Activated T-cell treated with anti-CD3 and anti-CD28 coated beads, Interleukin-2, amount 50 U/mL, for 48 hours (primary cell): ENCODE measurements around the gene COX7A2L.

Source experiments
- DNase-seq, 2 experiments: peaks; one replicate each; pipeline ENCODE4 v3.0.0-alpha.2; 2020

COX7A2L gene

DNA sequence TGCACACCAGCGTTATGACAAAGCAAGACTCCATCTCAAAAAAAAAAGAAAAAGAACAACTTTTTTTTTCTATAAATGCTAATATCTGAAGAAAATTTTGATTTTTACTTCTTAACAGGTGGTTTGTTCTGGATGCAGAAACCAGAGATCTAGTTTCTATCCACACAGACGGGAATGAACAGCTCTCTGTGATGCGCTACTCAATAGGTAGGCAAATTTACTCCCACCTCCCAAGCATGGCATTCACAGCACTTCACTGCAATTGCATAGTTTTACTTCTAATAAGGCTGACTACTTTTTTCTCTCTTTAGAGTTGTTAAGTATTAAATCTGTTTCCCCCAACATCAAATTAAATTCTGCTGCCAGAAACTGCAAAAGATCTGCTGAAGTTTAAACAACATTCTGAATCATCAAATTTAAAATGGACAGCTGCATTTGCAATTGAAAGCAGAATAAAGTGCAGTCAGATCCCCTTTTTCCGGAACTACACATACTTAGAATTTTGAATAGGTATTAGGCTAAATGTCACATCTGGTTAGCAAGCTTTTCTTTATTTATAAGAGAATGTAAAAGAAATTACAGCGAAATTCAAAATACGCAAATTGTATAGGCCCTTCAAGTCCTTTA is 45.1 kb downstream of the COX7A2L start:
- no peak for DNase-seq

DNA sequence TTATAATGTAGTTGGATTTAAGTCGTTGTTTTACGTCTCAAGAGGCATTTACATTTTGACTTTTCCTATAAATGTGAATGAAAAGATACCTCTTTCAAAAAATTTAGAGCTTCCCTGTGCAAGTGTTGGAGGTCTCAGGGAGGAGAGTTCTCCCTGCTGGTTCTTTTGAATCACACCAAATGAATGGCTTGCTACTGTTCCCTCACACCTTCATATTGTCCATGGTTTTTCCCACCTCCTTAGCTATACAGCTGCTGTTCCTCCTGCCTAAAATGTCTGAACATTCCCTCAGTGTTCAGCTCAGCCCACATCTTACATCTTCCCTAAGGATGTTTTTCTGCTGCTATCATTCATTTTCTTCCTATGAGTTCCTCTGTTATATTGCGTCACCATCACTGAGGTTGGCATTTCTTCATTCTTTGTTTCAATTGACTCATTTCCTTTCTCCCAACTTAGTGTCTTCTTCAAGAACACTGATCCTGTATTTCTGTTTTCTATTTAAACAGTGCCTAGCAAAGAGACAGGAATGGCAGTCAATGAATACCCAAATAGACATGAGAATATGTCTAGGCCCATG is 46.0 kb downstream of the COX7A2L start:
- no peak for DNase-seq

DNA sequence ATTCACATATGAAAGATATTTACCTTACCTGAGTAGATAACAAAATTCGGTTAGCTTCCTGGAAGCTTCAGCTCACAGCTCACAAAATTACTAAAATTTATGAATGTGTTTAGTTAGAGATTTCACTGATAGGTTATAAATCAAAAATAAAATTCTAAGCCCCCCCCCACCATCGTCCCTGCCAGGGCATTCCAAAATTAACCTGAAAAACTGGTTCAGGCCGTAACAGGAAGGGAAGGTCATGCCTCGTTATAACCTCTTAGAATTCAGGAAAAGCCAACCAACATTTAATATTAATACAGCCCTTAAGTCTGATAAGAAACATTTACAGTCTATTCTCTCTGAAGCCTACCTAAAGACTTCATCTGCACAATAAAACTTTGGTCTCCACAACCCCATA is 48.9 kb downstream of the COX7A2L start:
- no peak for DNase-seq

- no peak for DNase-seq
These were observed 51.0 kb downstream of the COX7A2L start for GRCh38 chr2:42310007-42310515.

DNA sequence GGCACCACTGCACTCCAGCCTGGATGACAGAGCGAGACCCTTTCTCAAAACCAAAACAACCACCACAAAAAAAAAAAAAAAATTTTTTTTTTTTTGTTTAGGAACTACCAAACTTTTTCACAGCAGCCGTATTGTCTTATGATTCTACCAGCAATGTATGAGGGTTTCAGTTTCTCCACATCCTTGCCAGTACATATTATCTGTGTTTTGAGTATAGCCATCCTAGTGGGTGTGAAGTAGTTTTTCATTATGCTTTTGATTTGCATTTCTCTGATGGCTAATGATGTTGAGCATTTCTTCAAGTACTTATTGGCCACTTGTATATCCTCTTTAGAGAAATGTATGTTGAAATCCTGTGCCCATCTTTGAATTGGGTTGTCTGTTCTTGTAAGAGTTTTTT is 51.7 kb downstream of the COX7A2L start:
- no peak for DNase-seq

DNA sequence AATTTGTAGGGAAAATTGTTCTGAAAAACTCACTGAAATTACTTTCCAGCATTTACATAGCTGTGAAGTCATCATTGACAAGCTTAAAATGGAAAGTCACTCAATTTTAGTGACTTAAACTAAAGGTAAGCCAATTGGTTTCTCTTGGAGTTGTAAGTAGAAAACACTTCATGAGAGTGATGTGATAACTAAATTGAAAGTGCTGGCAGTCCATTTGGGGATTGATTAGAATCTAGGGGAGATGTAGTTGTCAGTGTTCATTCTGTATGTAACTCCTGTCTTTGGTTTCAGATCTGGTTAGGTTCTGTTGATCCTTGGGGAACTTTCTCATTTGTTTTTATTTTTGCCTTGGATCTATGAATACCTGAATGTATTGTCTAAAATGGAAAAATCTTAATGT is 53.8 kb downstream of the COX7A2L start:
- no peak for DNase-seq

DNA sequence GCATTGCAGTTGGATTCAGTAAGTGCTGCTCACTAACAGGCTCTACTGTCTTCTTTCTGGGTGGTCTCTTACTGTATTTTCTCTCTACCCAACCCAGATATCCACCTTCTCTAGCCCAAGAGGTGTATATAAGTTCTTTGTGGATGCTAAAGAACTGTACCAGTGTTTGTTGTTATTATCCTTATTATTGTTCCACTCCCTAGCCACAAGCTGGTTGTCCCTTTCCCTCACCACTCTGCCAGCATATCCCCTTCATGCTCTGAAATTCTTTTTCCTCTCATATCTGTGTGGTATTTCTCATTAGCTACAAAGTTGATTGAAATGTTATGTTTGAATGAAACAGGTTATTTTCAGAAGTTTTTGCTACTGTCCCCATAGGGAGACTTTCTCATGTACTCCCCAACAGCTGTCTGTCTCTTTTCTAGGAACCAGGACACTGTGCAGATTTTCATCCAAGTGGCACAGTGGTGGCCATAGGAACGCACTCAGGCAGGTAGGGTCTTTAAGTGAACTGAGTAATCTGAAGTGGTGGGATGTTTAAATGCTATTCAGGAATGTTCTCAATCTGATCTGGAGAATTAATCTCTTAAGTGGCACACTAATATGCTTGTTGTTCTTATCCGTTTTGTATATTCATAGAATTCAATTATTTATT is 56.8 kb downstream of the COX7A2L start:
- no peak for DNase-seq

DNA sequence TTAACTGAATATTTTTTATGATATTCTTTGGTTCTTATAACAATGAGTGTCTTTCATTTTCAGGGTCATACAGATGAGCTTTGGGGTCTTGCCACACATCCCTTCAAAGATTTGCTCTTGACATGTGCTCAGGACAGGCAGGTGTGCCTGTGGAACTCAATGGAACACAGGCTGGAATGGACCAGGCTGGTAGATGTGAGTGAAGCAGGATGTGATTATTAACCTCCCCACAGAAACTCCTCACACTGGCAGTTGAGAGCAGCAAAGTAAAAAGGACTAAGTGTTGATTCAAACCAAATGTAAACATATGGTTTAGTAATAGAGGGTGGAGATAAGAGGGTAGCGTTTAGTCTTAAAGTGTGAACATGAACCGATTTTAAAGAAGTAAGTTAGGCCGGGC is 57.8 kb downstream of the COX7A2L start:
- DNase-seq, result no peak

DNA sequence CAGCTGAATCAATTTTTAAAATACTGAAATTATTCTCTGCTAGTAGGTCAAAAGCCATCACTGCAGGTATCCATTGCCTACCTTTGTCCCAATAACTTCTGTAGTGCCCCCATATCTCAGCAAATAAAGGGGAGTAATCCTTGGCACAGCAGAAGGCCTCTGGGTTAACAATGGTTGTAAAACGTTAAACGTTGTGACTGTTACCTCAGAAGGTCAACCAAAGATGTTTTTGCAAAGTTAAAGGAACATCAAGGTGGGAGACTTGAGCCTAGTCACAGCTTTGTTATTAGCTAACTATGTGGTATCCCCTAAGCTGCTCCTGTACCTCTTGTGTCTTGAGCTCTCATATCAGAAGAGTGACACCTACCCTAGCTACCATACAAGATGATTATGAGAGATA is 60.5 kb downstream of the COX7A2L start:
- no peak for DNase-seq
